Fibroblast of the aortic adventitia (primary cell): ENCODE data around the gene GABRE. TPM values are rescaled to one million over a fixed set of nuclear protein-coding genes. Genes with fewer than 3 reads are reported as not detected.

Experiments used
- DNase-seq: peaks from one replicate; pipeline ENCODE4 v3.0.0-alpha.2; 2010; ENCODE audit warnings: low read depth
- H3K4me3 ChIP-seq: 2 replicates; pipeline ENCODE4 v1.5.1; 2011; ENCODE audit warnings: low read depth, mild to moderate bottlenecking, control low read depth, low read length, moderate library complexity
- CTCF ChIP-seq: IDR thresholded peaks from 2 replicates; pipeline ENCODE4 v1.5.1; 2011; ENCODE audit warnings: mild to moderate bottlenecking, low read length, control low read depth, inconsistent platforms; ENCODE audit not compliant: insufficient read depth
- total RNA-seq: library from RNA; depleted of rRNA; stranded (reverse); fragments of >200 nt; gene quantifications from 2 replicates; pipeline ENCODE4 v1.2.3, GENCODE V29; 2012; ENCODE audit warnings: low replicate concordance

The GABRE gene
- total RNA-seq, 1 donor, result 33.2 TPM

- H3K4me3 ChIP-seq, result no peak overlapping the region
- DNase-seq, result peak; percentile 90
- no peak for TF ChIP-seq CTCF
These were observed 7.7 kb upstream of the GABRE start for GRCh38 chrX:151982222-151982621.

DNA sequence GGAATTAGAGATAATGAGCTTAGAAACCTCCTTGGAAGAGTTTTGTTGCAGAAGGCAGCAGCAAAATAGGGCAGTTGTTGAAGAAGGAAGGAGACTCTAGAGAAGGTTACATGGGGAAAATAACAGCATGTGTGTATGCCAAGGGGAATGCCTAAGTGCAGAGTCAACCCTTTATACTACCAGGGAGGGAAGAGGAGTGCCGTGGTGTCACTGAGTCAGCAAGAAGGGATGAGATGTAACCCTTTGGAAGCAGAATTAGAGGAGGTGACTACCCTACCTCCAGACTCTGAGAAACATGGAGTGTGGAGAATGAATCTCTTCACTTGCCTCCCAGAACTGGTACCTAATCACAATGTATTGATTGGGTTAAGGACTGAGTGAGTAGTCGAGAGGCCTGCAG is 6.7 kb upstream of the GABRE start:
- DNase-seq, result peak; percentile 68
- H3K4me3 ChIP-seq, result no peak overlapping the region
- TF ChIP-seq CTCF, result no peak

DNA sequence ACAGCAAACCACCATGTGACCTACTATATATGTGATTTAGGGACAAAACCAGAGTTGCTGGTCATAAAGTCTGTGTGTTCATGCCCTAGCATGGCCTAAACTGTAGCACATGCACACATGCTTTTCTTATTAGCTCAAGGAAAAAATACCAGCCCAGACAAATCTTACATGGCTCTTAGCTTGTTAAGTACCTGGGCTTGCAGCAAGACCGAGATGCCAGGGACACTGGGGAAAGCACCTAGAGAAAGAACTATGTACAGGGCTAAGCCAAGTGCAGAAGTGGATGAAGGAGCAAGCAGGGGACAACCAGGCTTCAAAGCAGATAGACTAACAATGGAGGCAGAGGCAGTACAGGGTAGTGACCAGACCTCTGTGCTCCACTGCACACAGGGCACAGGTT is 3.4 kb upstream of the GABRE start:
- no peak for TF ChIP-seq CTCF
- no peak overlapping the region for H3K4me3 ChIP-seq
- DNase-seq, result no peak

DNA sequence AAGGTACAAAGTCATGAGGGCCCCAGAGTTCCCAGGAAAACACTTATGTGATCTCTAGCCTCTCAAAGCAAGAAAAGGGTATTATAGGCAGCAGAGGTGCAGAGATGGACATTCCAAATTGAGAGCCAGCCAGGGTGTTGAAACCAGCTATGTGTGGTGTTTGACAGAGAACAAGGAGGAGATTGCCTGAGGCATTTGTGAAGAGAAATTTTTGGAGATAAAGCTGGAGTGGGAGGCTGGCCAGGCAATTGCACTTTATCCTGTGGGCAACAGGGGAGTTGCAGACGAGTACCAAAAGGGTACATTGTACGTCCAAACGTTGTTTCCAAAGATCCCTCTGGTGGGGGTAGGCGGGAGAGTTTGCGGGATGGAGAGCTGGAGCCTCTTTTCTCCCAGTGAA is 2.5 kb upstream of the GABRE start:
- no peak for TF ChIP-seq CTCF
- no peak overlapping the region for H3K4me3 ChIP-seq
- DNase-seq, result peak; percentile 43

GRCh38 chrX:151975736-151976275 is 1.3 kb upstream of the GABRE start:
- H3K4me3 ChIP-seq, result no peak overlapping the region
- no peak for TF ChIP-seq CTCF
- no peak for DNase-seq

- no peak for TF ChIP-seq CTCF
- H3K4me3 ChIP-seq, result no peak overlapping the region
- no peak for DNase-seq
These were observed 735 bp upstream of the GABRE start for GRCh38 chrX:151975228-151975593.

DNA sequence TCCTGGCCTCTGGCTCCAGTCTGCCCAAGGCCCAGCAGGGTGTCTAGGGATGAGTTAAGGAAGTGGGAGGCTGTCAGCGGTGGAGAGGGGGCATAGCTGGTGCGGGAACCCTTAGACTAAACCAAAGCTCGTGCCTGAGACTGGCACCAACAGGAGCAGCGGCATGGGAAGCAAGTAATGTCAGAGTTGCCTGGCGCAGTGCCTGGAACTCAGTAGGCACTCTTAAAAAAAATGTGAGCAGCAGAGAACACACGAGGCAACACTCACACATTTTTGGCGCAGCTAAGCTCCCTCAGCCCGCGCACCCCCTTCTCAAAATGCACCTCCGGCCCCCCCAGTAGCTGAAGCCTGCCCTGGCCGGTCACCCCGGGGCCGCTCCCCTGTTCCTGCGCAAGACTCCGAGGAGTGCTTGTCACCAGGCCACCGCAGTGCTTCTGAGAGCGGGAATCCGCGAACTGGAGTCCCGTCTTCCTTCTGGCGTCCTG is 583 bp downstream of the GABRE start:
- peak overlapping the region; percentile 76 for H3K4me3 ChIP-seq
- peak; percentile 33 for DNase-seq
- no peak for TF ChIP-seq CTCF
